SU-DHL-6 (cell line): Measurements from ENCODE around the gene MYOZ3.

Source experiments
- EZH2phosphoT487 ChIP-seq: fragments of 200-600 bp; sonication (generic), shearing (Covaris generic); conservative IDR thresholded peaks from 2 replicates; pipeline ENCODE4 v1.6.1; 2018; ENCODE audit warnings: mild to moderate bottlenecking, antibody characterized with exemption, low read length, moderate library complexity, mixed read lengths
- TF ChIP-seq, protein P1 (sequence below): fragments of 200-600 bp; sonication (generic); IDR thresholded peaks from one replicate; pipeline ENCODE4 v1.5.1; 2017; ENCODE audit warnings: antibody characterized with exemption, mild to moderate bottlenecking, low read length, moderate library complexity; ENCODE audit not compliant: insufficient read depth, poor library complexity, severe bottlenecking

DNA sequence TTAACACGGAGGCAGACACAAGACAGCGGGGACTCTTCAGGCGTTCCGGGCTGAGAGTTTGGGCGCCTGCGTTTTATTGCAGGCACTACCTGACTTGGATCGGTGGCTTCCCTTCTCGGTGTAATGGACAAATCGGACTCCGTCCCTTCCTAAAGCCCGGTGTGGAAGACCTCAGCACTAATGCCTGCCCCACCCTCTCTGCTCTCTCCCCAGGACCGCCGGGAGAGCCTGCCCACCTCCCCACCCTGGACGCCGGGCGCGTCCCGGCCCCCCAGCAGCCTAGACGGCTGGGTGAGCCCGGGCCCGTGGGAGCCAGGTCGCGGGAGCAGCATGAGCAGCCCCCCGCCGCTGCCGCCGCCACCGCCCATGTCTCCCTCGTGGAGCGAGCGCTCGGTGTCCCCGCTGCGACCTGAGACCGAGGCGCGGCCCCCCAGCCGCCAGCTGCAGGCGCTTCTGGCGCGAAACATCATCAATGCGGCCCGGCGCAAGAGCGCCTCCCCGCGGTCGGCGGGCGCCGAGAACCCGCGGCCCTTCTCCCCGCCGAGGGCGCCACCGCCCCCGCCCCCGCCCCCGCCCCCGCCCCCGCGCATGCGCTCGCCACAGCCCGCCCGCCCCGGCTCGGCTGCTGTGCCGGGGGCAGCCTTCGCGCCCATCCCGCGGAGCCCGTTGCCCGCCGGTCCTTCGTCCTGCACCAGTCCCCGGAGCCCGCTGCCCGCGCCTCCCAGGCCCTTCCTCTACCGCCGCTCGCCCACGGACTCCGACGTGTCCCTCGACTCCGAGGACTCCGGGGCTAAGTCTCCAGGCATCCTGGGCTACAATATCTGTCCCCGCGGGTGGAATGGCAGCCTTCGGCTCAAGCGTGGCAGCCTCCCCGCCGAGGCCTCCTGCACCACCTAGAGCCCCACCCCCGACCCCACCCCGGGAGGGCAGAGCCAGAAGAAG is 4.6 kb upstream of the MYOZ3 start:
- TF ChIP-seq, protein P1, sequence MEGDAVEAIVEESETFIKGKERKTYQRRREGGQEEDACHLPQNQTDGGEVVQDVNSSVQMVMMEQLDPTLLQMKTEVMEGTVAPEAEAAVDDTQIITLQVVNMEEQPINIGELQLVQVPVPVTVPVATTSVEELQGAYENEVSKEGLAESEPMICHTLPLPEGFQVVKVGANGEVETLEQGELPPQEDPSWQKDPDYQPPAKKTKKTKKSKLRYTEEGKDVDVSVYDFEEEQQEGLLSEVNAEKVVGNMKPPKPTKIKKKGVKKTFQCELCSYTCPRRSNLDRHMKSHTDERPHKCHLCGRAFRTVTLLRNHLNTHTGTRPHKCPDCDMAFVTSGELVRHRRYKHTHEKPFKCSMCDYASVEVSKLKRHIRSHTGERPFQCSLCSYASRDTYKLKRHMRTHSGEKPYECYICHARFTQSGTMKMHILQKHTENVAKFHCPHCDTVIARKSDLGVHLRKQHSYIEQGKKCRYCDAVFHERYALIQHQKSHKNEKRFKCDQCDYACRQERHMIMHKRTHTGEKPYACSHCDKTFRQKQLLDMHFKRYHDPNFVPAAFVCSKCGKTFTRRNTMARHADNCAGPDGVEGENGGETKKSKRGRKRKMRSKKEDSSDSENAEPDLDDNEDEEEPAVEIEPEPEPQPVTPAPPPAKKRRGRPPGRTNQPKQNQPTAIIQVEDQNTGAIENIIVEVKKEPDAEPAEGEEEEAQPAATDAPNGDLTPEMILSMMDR: no peak
- no peak for TF ChIP-seq EZH2phosphoT487
